ENCODE results near the gene ABCC11.

DNA sequence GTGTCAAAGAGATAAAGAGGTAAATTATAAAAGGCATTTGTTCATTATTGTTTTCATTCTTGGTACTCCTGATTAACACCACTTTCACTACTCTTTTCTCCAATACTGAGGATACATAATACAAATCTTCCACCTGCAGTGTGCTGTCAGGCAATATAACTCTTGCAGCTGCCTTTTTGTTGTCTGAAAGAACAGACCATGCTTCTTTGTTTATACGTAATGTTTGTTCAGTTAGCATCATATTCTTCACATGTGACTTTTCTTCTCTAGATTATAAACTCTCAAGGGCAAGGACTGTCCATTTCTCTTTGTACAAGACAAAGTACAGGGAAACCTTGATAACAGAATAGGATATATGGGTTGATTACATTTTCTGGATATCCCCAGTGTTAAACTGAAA lies 14.2 kb upstream of the ABCC11 start:
- no peak for TF ChIP-seq ELF1 (CRISPR knock-in tag; IDR thresholded peaks at IDR 0.05)
- no peak for TF ChIP-seq POLR2A (IDR thresholded peaks at IDR 0.05; ENCODE audit: insufficient read depth in 1 of 2, low read depth in 2 of 2, low read length in 2 of 2)
- TF ChIP-seq, protein P1, sequence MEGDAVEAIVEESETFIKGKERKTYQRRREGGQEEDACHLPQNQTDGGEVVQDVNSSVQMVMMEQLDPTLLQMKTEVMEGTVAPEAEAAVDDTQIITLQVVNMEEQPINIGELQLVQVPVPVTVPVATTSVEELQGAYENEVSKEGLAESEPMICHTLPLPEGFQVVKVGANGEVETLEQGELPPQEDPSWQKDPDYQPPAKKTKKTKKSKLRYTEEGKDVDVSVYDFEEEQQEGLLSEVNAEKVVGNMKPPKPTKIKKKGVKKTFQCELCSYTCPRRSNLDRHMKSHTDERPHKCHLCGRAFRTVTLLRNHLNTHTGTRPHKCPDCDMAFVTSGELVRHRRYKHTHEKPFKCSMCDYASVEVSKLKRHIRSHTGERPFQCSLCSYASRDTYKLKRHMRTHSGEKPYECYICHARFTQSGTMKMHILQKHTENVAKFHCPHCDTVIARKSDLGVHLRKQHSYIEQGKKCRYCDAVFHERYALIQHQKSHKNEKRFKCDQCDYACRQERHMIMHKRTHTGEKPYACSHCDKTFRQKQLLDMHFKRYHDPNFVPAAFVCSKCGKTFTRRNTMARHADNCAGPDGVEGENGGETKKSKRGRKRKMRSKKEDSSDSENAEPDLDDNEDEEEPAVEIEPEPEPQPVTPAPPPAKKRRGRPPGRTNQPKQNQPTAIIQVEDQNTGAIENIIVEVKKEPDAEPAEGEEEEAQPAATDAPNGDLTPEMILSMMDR (CRISPR knock-in tag; IDR thresholded peaks at IDR 0.05) = no peak
- TF ChIP-seq ZNF292 (CRISPR knock-in tag; IDR thresholded peaks at IDR 0.05; ENCODE audit: borderline replicate concordance, low read depth) = no peak
- TF ChIP-seq SMAD1 (CRISPR knock-in tag; IDR thresholded peaks at IDR 0.05; ENCODE audit: borderline replicate concordance, low read depth) = no peak
- TF ChIP-seq ZBTB21 (CRISPR knock-in tag; IDR thresholded peaks at IDR 0.05) = no peak
- no peak for TF ChIP-seq NFYB (CRISPR knock-in tag; IDR thresholded peaks at IDR 0.05)
- TF ChIP-seq, protein P2, sequence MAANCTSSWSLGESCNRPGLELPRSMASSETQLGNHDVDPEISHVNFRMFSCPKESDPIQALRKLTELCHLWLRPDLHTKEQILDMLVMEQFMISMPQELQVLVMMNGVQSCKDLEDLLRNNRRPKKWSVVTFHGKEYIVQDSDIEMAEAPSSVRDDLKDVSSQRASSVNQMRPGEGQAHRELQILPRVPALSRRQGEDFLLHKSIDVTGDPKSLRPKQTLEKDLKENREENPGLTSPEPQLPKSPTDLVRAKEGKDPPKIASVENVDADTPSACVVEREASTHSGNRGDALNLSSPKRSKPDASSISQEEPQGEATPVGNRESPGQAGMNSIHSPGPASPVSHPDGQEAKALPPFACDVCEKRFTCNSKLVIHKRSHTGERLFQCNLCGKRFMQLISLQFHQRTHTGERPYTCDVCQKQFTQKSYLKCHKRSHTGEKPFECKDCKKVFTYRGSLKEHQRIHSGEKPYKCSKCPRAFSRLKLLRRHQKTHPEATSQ (CRISPR knock-in tag; IDR thresholded peaks at IDR 0.05; ENCODE audit: borderline replicate concordance) = no peak
- TF ChIP-seq SMC3 (IDR thresholded peaks at IDR 0.05; ENCODE audit: low read length) = no peak
- no peak for TF ChIP-seq ZNF24 (IDR thresholded peaks at IDR 0.05)
- TF ChIP-seq ASH2L (IDR thresholded peaks at IDR 0.05; ENCODE audit: insufficient read length, low read depth, low read length) = no peak
- no peak for TF ChIP-seq EP300 (IDR thresholded peaks at IDR 0.05; ENCODE audit: low read depth in 2 of 2, low read length in 2 of 2)
- TF ChIP-seq EP300 (CRISPR knock-in tag; IDR thresholded peaks at IDR 0.05; ENCODE audit: borderline replicate concordance) = no peak

Data from HepG2 (cell line).